ENCODE data around the gene SLC25A30.
"Not testable (repeated sequence)": the region's sequence is repeated elsewhere in the genome, so short reads cannot be mapped to it uniquely, and the experiment has no call there.

The SLC25A30 gene

GRCh38 chr13:45393941-45394570 lies 24.1 kb downstream of the SLC25A30 start:
- no peak overlapping the region for H3K4me3 ChIP-seq (ENCODE audit: low read depth, low read length)
- peaks cover 10% of the 10 kb centered on the region for H3K4me1 ChIP-seq

GRCh38 chr13:45392811-45393210 lies 25.4 kb downstream of the SLC25A30 start:
- H3K9ac ChIP-seq: no peak overlapping the region
- TF ChIP-seq CTCF (IDR thresholded peaks at IDR 0.05): no peak
- H3K4me2 ChIP-seq (ENCODE audit: low read length): no peak overlapping the region

More at GRCh38 chr13:45393941-45394570, 24.1 kb downstream of the SLC25A30 start:
- no peaks in the 10 kb centered on the region for H3K27me3 ChIP-seq (ENCODE audit: control insufficient read depth, insufficient read depth, low read length)
- H3K9ac ChIP-seq: no peak overlapping the region
- H3K36me3 ChIP-seq (ENCODE audit: control insufficient read depth, insufficient read depth, low read length): no peaks in the 10 kb centered on the region
- H2AFZ ChIP-seq: no peak overlapping the region
- no peak overlapping the region for H3K27ac ChIP-seq
- no peaks in the 10 kb centered on the region for H3K9me3 ChIP-seq (ENCODE audit: control insufficient read depth, low read length)
- TF ChIP-seq CTCF (IDR thresholded peaks at IDR 0.05): peak; percentile 41
- no peak overlapping the region for H3K4me2 ChIP-seq (ENCODE audit: low read length)
- no peaks in the 10 kb centered on the region for H3K79me2 ChIP-seq

GRCh38 chr13:45391926-45392325 lies 26.2 kb downstream of the SLC25A30 start:
- H3K9ac ChIP-seq: no peak overlapping the region
- no peaks in the 10 kb centered on the region for H3K36me3 ChIP-seq (ENCODE audit: control insufficient read depth, insufficient read depth, low read length)
- H3K27me3 ChIP-seq (ENCODE audit: control insufficient read depth, insufficient read depth, low read length): no peaks in the 10 kb centered on the region
- H3K79me2 ChIP-seq: no peaks in the 10 kb centered on the region
- H2AFZ ChIP-seq: no peak overlapping the region
- TF ChIP-seq CTCF (IDR thresholded peaks at IDR 0.05): no peak
- no peak overlapping the region for H3K27ac ChIP-seq
- no peaks in the 10 kb centered on the region for H3K9me3 ChIP-seq (ENCODE audit: control insufficient read depth, low read length)
- H3K4me1 ChIP-seq: peaks cover 10% of the 10 kb centered on the region
- H3K4me3 ChIP-seq (ENCODE audit: low read depth, low read length): no peak overlapping the region
- H3K4me2 ChIP-seq (ENCODE audit: low read length): no peak overlapping the region

More at GRCh38 chr13:45392811-45393210, 25.4 kb downstream of the SLC25A30 start:
- Histone ChIP-seq H3K4me1 (peaks cover 10% of the 10 kb centered on the region), H3K27me3 (ENCODE audit: control insufficient read depth, insufficient read depth, low read length) (no peaks in the 10 kb centered on the region), H3K27ac (no peak overlapping the region), H2AFZ (no peak overlapping the region), H3K79me2 (no peaks in the 10 kb centered on the region), H3K4me3 (ENCODE audit: low read depth, low read length) (no peak overlapping the region), H3K9me3 (ENCODE audit: control insufficient read depth, low read length) (no peaks in the 10 kb centered on the region), H3K36me3 (ENCODE audit: control insufficient read depth, insufficient read depth, low read length) (no peaks in the 10 kb centered on the region)

- H3K4me1 ChIP-seq; H3K4me2 ChIP-seq (ENCODE audit: low read length); H3K4me3 ChIP-seq (ENCODE audit: low read depth, low read length); H3K9ac ChIP-seq; H3K36me3 ChIP-seq (ENCODE audit: control insufficient read depth, insufficient read depth, low read length); H3K27ac ChIP-seq; H3K9me3 ChIP-seq (ENCODE audit: control insufficient read depth, low read length); H2AFZ ChIP-seq; H3K79me2 ChIP-seq; H3K27me3 ChIP-seq (ENCODE audit: control insufficient read depth, insufficient read depth, low read length): not testable (repeated sequence)
These were observed 27.0 kb downstream of the SLC25A30 start for GRCh38 chr13:45391128-45391527.

GRCh38 chr13:45390348-45390747 lies 27.8 kb downstream of the SLC25A30 start:
- H3K4me3 ChIP-seq (ENCODE audit: low read depth, low read length); H3K9ac ChIP-seq; H3K27me3 ChIP-seq (ENCODE audit: control insufficient read depth, insufficient read depth, low read length); H3K36me3 ChIP-seq (ENCODE audit: control insufficient read depth, insufficient read depth, low read length); H3K79me2 ChIP-seq; H3K4me2 ChIP-seq (ENCODE audit: low read length); H3K27ac ChIP-seq; H3K4me1 ChIP-seq; H2AFZ ChIP-seq; H3K9me3 ChIP-seq (ENCODE audit: control insufficient read depth, low read length): not testable (repeated sequence)

GRCh38 chr13:45388664-45389063 lies 29.5 kb downstream of the SLC25A30 start:
- no peak for TF ChIP-seq CTCF (IDR thresholded peaks at IDR 0.05)
- Histone ChIP-seq H3K4me3 (ENCODE audit: low read depth, low read length) (no peak overlapping the region), H3K9ac (no peak overlapping the region), H3K4me2 (ENCODE audit: low read length) (no peak overlapping the region), H3K36me3 (ENCODE audit: control insufficient read depth, insufficient read depth, low read length) (no peaks in the 10 kb centered on the region), H3K9me3 (ENCODE audit: control insufficient read depth, low read length) (no peaks in the 10 kb centered on the region), H3K27ac (no peak overlapping the region), H3K27me3 (ENCODE audit: control insufficient read depth, insufficient read depth, low read length) (no peaks in the 10 kb centered on the region), H3K79me2 (no peaks in the 10 kb centered on the region), H2AFZ (no peak overlapping the region), H3K4me1 (no peaks in the 10 kb centered on the region)

- H3K9me3 ChIP-seq (ENCODE audit: control insufficient read depth, low read length); H3K4me1 ChIP-seq; H3K4me2 ChIP-seq (ENCODE audit: low read length); H3K36me3 ChIP-seq (ENCODE audit: control insufficient read depth, insufficient read depth, low read length); H3K9ac ChIP-seq; H2AFZ ChIP-seq; H3K4me3 ChIP-seq (ENCODE audit: low read depth, low read length); H3K27me3 ChIP-seq (ENCODE audit: control insufficient read depth, insufficient read depth, low read length); H3K27ac ChIP-seq; H3K79me2 ChIP-seq: not testable (repeated sequence)
These were observed 31.1 kb downstream of the SLC25A30 start for GRCh38 chr13:45386892-45387575.

All from parathyroid adenoma (tissue), 2 donors.